GM19193 (cell line): ENCODE results near the gene POLD4.

Source experiments
- POLR2A ChIP-seq: IDR thresholded peaks from 4 replicates; pipeline ENCODE4 v1.6.1; 2011; ENCODE audit not compliant: insufficient read depth, insufficient read length; ENCODE audit errors: extremely low read depth

The POLD4 gene

DNA sequence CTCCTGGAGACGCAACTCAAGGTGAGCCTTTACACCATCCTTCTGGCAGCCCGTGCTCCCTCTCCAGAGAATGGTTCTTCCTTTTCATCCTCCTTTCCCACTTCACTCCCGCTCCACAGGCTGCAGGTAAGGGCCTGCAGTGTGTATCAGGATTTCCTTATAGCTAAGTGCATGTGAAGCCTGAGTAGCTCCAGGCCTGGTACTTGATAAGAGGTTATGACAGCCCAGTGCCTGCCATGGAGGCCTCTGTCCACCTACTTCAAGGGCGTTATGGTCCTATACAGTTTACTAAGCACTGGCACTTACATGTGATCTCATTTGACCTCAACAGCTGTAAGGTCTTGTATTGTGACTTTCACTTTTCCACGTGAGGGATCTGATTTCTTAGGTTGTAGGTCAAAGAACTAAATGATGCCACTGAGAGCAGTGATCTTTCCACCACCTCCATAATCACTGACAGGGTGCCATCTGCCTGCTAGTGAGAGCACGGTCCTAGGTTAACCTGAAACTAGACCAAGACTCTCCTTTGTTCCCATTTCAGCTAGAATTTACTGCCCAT, 32.0 kb downstream of the POLD4 start:
- TF ChIP-seq POLR2A: no peak

DNA sequence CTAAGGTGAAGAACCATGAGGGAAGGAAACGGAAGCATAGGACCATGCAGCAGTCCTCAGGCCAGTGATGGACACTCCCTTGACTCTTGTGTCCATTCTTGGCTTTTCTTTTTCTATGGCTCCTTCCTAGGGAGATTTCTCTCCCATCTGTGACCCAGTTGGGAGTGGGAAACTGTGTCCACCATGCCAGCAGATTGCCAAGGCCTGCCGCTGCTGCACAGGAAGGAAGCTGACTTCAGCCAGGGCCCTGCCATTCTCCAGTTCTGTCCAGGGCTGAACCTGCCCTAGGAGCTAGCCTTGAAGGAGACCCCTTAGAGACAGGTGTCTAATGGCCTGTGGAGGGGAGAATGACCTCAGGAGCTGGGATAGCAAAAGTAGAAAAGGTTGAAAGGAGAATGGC, 32.7 kb downstream of the POLD4 start:
- TF ChIP-seq POLR2A: no peak

DNA sequence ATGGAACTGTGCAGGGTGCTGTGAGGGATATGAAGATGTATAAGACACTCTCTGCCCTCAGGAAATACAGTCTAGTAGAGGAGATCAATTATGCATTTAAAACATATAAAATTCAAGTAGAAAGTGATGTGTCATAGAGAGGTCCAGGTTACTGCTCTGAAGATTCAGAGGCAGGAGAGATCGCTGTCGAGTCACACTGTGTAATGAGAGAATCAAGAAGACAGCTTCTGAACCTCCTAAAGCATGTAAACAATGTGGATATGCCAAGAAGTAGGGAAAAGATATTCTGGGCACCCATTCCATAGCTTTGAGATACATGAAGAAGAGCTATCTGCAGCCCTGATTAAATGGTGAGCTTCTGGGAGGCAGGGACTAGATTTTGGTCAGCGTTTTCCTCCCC, 33.3 kb downstream of the POLD4 start:
- TF ChIP-seq POLR2A: no peak

DNA sequence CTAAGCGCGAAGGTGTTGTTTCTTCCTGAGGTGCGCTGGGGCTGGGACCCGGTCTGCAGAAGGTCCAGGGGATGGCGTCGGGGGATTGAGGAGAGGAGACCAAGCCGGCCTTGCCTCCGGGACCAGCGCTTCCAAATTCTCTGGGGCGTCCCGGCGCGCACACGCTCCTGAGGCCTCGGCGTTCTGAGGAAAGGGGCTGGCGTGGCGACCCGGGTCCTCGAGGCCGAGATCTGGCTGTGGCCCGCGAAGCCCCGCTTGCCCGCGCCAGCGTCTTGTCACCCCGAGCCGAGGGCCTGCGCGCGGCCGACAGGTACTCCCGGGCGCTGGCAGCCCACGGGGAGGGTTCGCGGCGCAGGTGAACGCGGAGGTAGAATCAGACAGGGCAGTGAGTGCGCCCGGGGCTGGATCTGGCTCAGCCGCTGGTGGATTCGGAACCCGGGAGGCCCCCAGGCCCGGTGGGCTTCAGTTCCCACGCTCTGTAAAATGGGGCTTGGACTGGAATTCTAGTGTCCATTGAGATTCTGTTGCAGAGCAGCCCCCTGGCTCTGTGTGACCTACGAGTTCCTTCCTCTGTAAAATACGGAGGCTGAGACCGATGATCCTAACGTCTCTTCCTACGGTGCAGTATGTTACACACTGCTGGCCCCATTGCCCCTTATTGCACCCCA, 35.3 kb downstream of the POLD4 start:
- TF ChIP-seq POLR2A: no peak

DNA sequence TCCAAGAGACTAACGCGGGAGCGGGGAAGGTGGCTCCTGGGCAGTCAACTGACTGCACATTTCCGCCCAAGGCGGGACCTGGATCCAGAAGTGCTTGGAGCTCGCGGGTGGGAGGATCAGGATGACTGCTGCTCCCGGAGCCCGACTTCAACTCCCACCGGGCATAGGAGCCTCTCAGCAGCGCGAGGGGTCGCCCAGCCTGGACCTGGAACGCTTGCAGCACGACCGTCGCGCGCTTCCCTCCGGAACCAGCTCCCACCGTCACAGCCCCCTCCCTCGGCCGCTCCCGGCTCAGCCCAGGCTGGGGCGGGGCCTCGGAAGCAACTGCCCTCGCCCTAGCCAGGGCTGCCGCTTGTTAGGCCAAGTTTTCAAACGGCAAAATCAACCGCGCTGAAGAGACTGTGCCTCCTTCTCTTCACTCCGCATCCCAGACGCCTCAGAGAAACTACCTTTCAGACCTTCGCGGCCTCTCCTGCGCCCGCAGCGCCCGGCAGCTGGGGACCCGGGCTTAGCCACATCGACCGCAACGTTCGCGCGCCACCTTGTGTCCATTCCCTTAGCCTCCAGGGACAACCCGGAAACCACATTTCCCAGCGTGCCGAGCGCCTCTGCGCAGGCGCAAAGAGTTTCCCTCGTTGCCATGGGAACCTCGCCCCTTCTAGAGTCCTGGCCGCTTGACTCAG, 36.0 kb downstream of the POLD4 start:
- TF ChIP-seq POLR2A: peak; percentile 67

DNA sequence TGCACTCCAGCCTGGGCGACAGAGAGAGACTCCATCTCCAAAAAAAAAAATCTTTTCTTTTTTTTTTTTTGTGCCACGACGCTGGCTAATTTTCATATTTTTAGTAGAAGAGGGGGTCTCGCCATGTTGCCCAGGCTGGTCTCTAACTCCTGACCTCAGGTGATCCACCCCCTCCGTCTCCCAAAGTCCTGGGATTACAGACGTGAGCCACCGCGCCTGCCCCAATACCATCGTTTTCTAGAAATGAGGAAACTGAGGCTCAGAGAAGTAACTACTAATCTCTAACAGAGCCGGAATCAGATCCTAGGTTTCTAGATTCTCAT, 36.5 kb downstream of the POLD4 start:
- no peak for TF ChIP-seq POLR2A

DNA sequence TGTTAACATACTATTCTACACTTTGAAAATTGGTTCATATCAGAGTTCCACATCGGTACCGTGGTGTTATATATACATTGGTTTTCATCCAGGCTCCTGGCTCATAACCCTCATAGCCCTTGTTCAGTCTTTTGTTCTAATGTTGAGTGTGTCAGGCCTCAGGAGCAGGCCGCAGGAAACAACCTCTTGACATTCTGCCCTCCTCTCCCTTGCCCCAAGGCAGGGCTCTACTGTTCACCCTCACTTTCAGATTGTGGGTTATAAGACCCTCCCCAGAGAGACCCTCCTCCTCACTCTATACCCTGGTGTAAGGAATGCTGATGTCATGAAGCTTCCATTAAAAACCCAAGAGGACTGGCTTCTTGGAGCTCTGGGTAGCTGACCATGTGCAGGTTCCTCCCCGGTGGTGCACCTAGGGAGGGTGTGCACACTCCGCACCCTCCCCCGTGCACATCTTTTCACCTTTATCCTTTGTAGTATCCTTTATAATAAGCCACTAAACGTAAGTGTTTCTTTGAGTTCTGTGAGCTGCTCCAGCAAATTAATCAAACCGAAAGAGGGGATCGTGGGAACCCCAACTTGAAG, 37.9 kb downstream of the POLD4 start:
- no peak for TF ChIP-seq POLR2A

DNA sequence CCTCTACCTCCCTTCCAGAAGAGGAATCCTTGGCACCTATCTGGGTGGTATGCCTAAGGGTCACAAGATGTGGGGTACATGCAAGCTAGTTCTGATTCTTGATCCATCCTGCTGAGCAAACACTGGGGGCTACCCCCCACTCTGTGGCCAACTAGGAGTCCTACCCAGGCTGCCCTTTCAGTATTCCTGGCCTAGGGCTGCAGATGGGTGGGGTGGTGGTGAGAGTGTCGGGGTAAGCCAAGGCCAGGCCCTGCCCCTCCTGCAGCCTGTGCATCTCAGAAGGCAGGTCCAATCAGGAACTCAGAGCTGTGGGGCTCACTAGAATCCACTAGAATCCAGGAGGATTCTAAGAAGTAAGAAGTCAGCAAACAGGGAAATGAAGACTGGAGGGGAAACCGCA, 39.1 kb downstream of the POLD4 start:
- no peak for TF ChIP-seq POLR2A

DNA sequence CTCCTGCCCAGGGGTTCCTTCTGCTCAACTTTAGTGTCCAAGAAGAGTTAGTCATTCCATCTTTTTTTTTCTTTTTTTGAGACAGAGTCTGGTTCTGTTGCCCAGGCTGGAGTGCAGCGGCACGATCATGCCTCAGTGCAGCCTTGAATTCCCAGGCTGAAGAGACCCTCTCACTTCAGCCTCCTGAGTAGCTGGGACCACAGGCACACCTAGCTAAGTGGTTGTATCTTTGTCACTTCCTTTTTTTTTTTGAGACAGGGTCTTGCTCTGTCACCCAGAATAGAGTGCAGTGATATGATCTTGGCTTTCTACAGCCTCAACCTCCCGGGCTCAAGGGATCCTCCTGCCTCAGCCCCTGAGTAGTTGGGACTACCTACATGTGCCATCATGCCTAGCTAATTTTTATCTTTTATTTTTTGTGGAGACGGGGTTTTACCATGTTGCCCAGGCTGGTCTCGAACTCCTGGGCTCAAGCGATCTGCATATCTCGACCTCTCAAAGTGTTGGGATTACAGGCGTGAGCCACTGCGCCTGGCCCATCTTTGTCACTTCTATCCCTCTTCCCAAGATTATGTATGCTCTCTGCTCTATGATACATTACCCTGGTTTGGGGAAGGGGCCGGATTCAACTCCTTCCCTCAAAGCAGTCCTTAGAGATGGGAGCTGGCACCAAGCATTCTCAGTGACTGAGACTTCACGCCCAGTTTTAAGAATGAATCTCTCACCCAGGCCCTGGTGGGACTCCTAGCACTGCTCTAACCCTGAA, 40.0 kb downstream of the POLD4 start:
- TF ChIP-seq POLR2A: no peak

DNA sequence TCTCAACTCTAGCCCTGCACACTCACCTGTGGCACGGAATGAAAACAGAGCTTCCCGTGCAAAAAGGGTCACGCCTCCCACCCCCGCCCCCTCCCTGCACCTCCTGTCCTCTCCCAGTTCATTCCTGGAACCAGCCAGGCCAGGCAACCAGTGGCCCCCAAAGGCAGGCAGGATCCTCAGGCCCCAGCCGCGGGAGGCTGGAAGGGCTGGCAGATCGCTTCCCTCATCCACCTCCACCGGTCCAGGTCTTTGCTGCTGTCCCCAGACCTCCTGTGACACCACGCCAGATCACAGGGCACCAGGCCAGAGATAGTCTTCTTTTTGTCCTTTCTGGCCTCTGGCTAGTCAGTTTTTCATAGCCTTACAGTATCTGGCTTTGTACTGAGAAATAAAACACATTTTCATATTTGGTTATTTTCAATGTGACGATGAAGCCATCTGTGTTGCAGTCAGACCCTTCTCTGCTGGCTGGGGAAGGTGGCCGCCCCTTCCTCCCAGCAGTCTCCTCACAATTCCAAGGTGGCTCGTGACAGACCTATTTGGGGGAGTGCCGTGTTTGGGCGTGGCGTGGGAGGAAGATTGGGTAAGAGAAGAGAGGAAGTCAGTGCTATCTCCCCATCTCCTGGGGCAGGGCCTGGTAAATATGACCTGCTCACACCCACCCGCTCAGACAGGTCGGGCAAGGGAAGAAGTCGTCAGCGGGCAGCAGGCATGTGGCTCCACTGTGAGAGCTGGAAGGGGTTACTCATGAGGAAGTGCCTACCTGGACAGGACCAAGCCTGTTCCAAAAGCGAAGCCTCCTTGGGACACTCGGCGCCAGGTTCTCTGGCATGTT, 40.9 kb downstream of the POLD4 start:
- no peak for TF ChIP-seq POLR2A

DNA sequence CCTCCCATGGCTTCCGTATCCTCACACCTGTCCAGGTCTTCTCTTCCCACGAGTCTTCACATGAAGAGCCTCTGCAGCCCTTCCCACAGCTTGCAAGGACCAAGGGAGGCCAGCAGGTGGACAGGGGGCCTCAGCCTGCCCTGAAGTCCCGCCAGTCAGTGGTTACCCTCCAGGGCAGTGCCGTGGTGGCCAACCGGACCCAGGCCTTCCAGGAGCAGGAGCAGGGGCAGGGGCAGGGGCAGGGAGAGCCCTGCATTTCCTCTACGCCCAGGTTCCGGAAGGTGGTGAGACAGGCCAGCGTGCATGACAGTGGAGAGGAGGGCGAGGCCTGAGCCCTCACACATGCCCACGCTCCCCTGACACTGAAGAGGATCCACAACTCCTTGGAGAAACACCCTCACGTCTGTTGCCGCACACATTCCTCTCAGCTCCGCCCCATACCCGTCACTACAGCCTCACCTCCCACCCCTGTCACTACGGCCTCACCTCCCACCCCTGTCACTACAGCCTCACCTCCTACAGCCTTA, 41.7 kb downstream of the POLD4 start:
- TF ChIP-seq POLR2A: no peak

DNA sequence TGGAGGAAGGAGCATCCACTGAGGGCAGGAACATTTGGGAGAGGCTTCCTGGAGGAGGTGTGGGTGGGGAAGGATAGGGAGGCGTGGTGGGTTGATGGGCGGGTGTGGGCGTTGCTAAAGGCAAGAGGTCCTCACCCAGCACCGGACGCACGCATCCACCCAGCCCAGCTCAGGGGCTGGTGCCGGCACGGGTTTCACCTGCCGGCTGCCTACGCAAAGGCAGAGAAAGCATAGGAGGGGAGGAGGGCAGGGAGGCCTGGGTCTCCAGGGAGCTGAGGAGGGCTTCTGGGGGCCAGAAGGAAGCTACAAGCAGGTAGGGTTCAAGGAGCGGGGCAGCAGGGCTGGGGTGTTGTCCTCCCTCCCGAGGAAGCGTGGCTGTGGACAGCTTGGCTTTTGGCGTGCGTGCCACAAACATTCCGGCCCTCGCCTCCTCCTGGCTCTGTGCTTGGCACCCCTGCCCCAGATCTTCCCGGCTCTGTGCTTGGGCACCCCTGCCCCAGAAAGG, 42.2 kb downstream of the POLD4 start:
- no peak for TF ChIP-seq POLR2A

DNA sequence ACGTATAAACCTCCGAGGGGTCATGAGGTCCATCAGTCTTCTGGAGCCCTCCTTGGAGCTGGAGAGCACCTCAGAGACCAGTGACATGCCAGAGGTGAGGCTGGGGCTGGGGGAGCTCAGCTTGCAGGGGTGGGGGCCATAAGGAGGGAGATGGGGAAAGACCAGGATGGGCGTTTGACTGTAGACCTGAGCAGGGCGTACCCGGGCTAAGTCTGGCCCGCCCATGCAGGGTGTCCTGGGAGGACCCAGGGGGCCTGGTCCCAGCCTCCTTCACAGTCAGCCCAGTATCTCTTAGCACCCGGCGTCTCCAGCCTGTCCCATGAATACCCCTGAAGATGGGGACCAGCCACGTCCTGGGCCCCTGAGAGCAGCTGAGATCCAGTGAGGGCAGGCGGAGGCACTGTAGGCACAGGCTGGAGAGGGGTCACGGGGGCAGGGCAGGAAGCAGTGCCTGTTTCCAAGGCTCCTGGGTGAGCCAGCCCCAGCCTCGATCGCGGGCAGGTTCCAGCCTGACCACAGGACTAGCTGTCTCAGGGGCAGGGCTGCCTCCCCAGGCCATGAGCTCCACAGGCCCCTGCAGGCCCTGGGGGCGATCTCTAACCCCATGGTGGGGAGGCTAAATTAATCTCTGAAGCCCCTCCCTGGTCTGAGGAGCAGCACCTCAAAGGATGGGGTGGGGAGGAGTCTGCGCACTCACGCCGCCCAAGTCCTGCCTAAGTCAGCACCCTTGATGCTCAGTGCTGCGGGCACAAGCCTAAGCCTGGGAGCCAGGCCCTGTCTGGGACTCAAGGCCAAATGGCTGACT, 42.9 kb downstream of the POLD4 start:
- TF ChIP-seq POLR2A: no peak

DNA sequence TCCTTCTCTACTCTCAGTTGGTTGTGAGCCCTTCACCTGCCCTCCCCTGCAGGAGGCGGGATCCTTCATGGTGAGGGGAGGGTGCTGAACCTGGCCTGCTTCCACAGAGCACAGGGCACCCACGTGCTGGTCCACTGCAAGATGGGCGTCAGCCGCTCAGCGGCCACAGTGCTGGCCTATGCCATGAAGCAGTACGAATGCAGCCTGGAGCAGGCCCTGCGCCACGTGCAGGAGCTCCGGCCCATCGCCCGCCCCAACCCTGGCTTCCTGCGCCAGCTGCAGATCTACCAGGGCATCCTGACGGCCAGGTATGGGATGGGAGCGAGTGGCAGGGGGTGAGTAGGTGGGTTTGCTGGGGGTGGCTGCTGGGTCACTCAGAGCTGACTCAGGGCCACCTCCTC, 43.7 kb downstream of the POLD4 start:
- TF ChIP-seq POLR2A: no peak

DNA sequence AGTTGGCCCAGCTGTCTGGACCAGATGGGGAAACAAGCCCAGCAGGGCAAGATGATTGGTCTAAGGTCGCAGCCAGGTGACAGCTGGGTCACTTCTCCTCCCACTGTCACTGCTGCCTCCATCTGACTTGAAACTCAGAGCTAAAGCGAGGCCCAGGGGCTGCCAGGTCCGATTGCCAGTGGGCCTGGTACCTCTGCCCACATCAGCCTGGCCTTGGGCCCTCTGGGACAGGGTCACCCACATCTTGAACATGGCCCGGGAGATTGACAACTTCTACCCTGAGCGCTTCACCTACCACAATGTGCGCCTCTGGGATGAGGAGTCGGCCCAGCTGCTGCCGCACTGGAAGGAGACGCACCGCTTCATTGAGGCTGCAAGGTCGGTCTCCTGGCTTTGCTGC, 44.2 kb downstream of the POLD4 start:
- no peak for TF ChIP-seq POLR2A
